SK-MEL-5 (cell line): ENCODE data around the gene TICRR. TPM values are rescaled to one million over a fixed set of nuclear protein-coding genes. Genes with fewer than 3 reads are reported as not detected.

ENCODE experiments used
- DNase-seq: peaks from one replicate; pipeline ENCODE4 v3.0.0-alpha.2; 2016; ENCODE audit warnings: low read depth, low spot score
- in situ Hi-C: cut with HindIII; loops from 2 replicates; pipeline ENCODE4 v1.10.0; 2016; ENCODE audit warnings: low sequenced_read_pairs, high pct_unique_total_duplicates, low pct_unique_long_range_greater_than_20kb
- total RNA-seq: library from RNA; depleted of rRNA; stranded (reverse); fragments of >200 nt; shearing (Covaris generic); gene quantifications from 2 replicates; pipeline ENCODE4 v1.2.3, GENCODE V29; 2014; rRNA removed

The TICRR gene
- total RNA-seq, 1 experiment from 2014 or later: 3.7 TPM

- no peak for DNase-seq
- in situ Hi-C loops: no loop called here
Observed at GRCh38 chr15:89677381-89677780, 102.1 kb downstream of the TICRR start.

Other genes starting within 250 kb of the TICRR start
- 35.7 and 42.2 TPM in 2 replicates for gene POLG, start 240.6 kb upstream of the TICRR start, total RNA-seq
- 9.4 and 10.4 TPM in 2 replicates for gene RHCG, start 78.9 kb upstream of the TICRR start, total RNA-seq
- 2.1 and 2.3 TPM in 2 replicates for gene KIF7, start 80.0 kb downstream of the TICRR start, total RNA-seq
- not detected in 2 replicates for gene PLIN1, start 103.9 kb downstream of the TICRR start, total RNA-seq
- 11.9 and 12.3 TPM in 2 replicates for gene PEX11A, start 115.3 kb downstream of the TICRR start, total RNA-seq
- gene WDR93, start 115.3 kb downstream of the TICRR start, total RNA-seq: 0.19 TPM in 1 of 2 replicates, not detected in the other
- 0.74 and 0.88 TPM in 2 replicates for gene MESP1, start 175.8 kb downstream of the TICRR start, total RNA-seq
- gene MESP2, start 200.9 kb downstream of the TICRR start, total RNA-seq: 0.13 and 0.27 TPM in 2 replicates
- not detected in 2 replicates for gene ANPEP, start 239.4 kb downstream of the TICRR start, total RNA-seq